Measurements from ENCODE around the gene IPO9.

IPO9 gene

GRCh38 chr1:201928266-201928665, 99.3 kb downstream of the IPO9 start:
- DNase-seq (no peak), ATAC-seq (ENCODE audit: insufficient read depth, low read depth) (no peak)
- TF ChIP-seq EZH2 (IDR thresholded peaks at IDR 0.05; ENCODE audit: borderline replicate concordance, low read depth, low read length, severe bottlenecking): no peak
- TF ChIP-seq, protein P1, sequence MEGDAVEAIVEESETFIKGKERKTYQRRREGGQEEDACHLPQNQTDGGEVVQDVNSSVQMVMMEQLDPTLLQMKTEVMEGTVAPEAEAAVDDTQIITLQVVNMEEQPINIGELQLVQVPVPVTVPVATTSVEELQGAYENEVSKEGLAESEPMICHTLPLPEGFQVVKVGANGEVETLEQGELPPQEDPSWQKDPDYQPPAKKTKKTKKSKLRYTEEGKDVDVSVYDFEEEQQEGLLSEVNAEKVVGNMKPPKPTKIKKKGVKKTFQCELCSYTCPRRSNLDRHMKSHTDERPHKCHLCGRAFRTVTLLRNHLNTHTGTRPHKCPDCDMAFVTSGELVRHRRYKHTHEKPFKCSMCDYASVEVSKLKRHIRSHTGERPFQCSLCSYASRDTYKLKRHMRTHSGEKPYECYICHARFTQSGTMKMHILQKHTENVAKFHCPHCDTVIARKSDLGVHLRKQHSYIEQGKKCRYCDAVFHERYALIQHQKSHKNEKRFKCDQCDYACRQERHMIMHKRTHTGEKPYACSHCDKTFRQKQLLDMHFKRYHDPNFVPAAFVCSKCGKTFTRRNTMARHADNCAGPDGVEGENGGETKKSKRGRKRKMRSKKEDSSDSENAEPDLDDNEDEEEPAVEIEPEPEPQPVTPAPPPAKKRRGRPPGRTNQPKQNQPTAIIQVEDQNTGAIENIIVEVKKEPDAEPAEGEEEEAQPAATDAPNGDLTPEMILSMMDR (IDR thresholded peaks at IDR 0.05; ENCODE audit: borderline replicate concordance, extremely low read depth, low read length, poor library complexity, severe bottlenecking): no peak
- H3K4me2 ChIP-seq (ENCODE audit: insufficient read depth, low read length): no peak overlapping the region
- H3K4me1 ChIP-seq (ENCODE audit: insufficient read depth, low read length): no peaks in the 10 kb centered on the region
- no peaks in the 10 kb centered on the region for H4K20me1 ChIP-seq (ENCODE audit: insufficient read depth, low read length)
- H3K9me3 ChIP-seq (ENCODE audit: insufficient read depth, low read length, severe bottlenecking): no peaks in the 10 kb centered on the region
- no peak overlapping the region for H3K9ac ChIP-seq (ENCODE audit: low read depth, low read length)
- H3K27ac ChIP-seq (ENCODE audit: low read length): no peak overlapping the region
- H3K79me2 ChIP-seq (ENCODE audit: insufficient read depth, low read length): no peaks in the 10 kb centered on the region
- no peaks in the 10 kb centered on the region for H3K36me3 ChIP-seq (ENCODE audit: insufficient read depth, low read length)
- H3K4me3 ChIP-seq (ENCODE audit: low read depth in 1 of 2, low read length in 2 of 2): no peak overlapping the region
- peaks cover 12% of the 10 kb centered on the region for H3K27me3 ChIP-seq (ENCODE audit: insufficient read depth, low read length, poor library complexity)
- no peak overlapping the region for H2AFZ ChIP-seq (ENCODE audit: low read depth, low read length)

- Histone ChIP-seq H2AFZ (ENCODE audit: low read depth, low read length) (no peak overlapping the region), H3K9ac (ENCODE audit: low read depth, low read length) (no peak overlapping the region), H3K27ac (ENCODE audit: low read length) (no peak overlapping the region), H3K79me2 (ENCODE audit: insufficient read depth, low read length) (no peaks in the 10 kb centered on the region), H3K36me3 (ENCODE audit: insufficient read depth, low read length) (no peaks in the 10 kb centered on the region), H3K4me1 (ENCODE audit: insufficient read depth, low read length) (no peaks in the 10 kb centered on the region), H3K9me3 (ENCODE audit: insufficient read depth, low read length, severe bottlenecking) (no peaks in the 10 kb centered on the region), H4K20me1 (ENCODE audit: insufficient read depth, low read length) (no peaks in the 10 kb centered on the region), H3K4me2 (ENCODE audit: insufficient read depth, low read length) (no peak overlapping the region), H3K27me3 (ENCODE audit: insufficient read depth, low read length, poor library complexity) (peaks cover 19% of the 10 kb centered on the region), H3K4me3 (ENCODE audit: low read depth in 1 of 2, low read length in 2 of 2) (no peak overlapping the region)
- TF ChIP-seq, protein P1 (IDR thresholded peaks at IDR 0.05; ENCODE audit: borderline replicate concordance, extremely low read depth, low read length, poor library complexity, severe bottlenecking): no peak
- no peak for TF ChIP-seq EZH2 (IDR thresholded peaks at IDR 0.05; ENCODE audit: borderline replicate concordance, low read depth, low read length, severe bottlenecking)
- no peak for DNase-seq
- no peak for ATAC-seq (ENCODE audit: insufficient read depth, low read depth)
Measured at GRCh38 chr1:201930137-201930536, 101.2 kb downstream of the IPO9 start.

- H3K27ac ChIP-seq (ENCODE audit: low read length): no peak overlapping the region
- no peak overlapping the region for H3K4me3 ChIP-seq (ENCODE audit: low read depth in 1 of 2, low read length in 2 of 2)
- DNase-seq: no peak
- no peak overlapping the region for H3K9ac ChIP-seq (ENCODE audit: low read depth, low read length)
- H3K4me1 ChIP-seq (ENCODE audit: insufficient read depth, low read length): no peaks in the 10 kb centered on the region
- H3K4me2 ChIP-seq (ENCODE audit: insufficient read depth, low read length): no peak overlapping the region
- no peaks in the 10 kb centered on the region for H4K20me1 ChIP-seq (ENCODE audit: insufficient read depth, low read length)
- H3K27me3 ChIP-seq (ENCODE audit: insufficient read depth, low read length, poor library complexity): peaks cover 19% of the 10 kb centered on the region
- TF ChIP-seq, protein P1 (IDR thresholded peaks at IDR 0.05; ENCODE audit: borderline replicate concordance, extremely low read depth, low read length, poor library complexity, severe bottlenecking): no peak
- TF ChIP-seq EZH2 (IDR thresholded peaks at IDR 0.05; ENCODE audit: borderline replicate concordance, low read depth, low read length, severe bottlenecking): no peak
- no peak for ATAC-seq (ENCODE audit: insufficient read depth, low read depth)
- H2AFZ ChIP-seq (ENCODE audit: low read depth, low read length): no peak overlapping the region
- no peaks in the 10 kb centered on the region for H3K9me3 ChIP-seq (ENCODE audit: insufficient read depth, low read length, severe bottlenecking)
- no peaks in the 10 kb centered on the region for H3K79me2 ChIP-seq (ENCODE audit: insufficient read depth, low read length)
- no peaks in the 10 kb centered on the region for H3K36me3 ChIP-seq (ENCODE audit: insufficient read depth, low read length)
Measured at GRCh38 chr1:201930803-201931202, 101.8 kb downstream of the IPO9 start.

Measured in DND-41 (cell line).